ENCODE measurements around the gene FRS3. TPM values are rescaled to one million over a fixed set of nuclear protein-coding genes. Genes with fewer than 3 reads are reported as not detected.

The FRS3 gene
- total and polyA plus RNA-seq, 4 donors = 3.7 to 11.2 (median 6.9) TPM

GRCh38 chr6:41736186-41736733 is 43.4 kb downstream of the FRS3 start:
- 75 to 80% methylated on average over 6 of the region's 6 CpGs for WGBS, 2 donors
- H3K4me1 ChIP-seq (ENCODE audit: control insufficient read depth in 5 of 5, insufficient read depth in 5 of 5, low read length in 5 of 5) = peaks cover 0 to 19% (median 8%) of the 10 kb centered on the region in 5 donors
- H3K27ac ChIP-seq (ENCODE audit: low read depth in 1 of 2, low read length in 1 of 2) = peak overlapping the region in 1 of 2 donors; percentile 15
- H3K9ac ChIP-seq (ENCODE audit: insufficient read depth in 1 of 2, low read length in 2 of 2) = no peak overlapping the region
- H3K9me3 ChIP-seq (ENCODE audit: control insufficient read depth in 4 of 4, insufficient read depth in 3 of 4, low read length in 3 of 4) = no peaks in the 10 kb centered on the region
- no peak for TF ChIP-seq CTCF (IDR thresholded peaks at IDR 0.05; ENCODE audit: control extremely low read depth, extremely low read depth)
- H3K27me3 ChIP-seq (ENCODE audit: control insufficient read depth in 3 of 3, insufficient read depth in 3 of 3, low read length in 2 of 3) = no peaks in the 10 kb centered on the region
- peaks cover 0 to 2% (median 0%) of the 10 kb centered on the region in 4 donors for H3K36me3 ChIP-seq (ENCODE audit: control insufficient read depth in 4 of 4, insufficient read depth in 4 of 4, low read length in 4 of 4)
- DNase-seq = no peak
- H3K4me3 ChIP-seq = no peak overlapping the region
- ATAC-seq (ENCODE audit: insufficient read depth, low FRiP score) = no peak

DNA sequence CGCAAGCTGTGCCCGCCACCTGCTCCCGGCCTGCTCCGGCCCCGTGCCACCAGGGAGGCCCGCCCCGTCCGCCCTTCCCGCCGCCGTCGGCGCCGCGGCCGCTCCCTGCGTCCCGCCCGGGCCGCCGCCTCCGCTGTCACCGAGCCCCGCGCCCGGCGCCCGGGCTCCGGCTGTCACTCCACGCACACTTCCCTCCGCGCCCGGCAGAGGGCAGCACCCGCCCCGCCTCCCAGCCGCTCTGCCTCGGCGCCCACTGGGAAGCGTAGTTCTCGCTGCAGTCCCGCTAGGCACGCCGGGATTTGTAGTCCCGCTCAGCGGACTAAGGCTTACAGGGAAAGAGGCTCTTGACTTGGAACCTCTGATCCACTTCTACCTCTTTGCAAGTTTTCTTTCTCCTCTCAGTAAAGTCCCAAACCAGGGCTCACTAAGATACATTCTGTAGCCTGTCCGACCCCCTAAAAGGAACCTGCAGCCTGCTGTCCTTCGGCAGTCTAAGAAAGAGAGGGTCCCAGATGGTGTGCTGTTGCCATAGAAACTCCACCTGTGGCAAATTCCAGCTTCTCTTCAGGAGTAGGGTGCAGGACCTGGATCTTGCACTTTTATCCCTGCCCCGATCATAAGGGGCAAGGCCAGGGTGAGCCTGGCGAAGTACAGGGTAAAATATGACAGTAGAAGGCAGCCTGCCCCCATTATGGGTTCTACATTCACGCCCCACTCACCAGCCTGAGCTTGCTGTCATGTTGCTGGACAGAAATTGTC is 44.1 kb downstream of the FRS3 start, which contains the start of gene TFEB:
TSS of gene TFEB (minus strand) at position 182 of the 759 bp plus-strand sequence. CDS start 44,395 bp downstream, outside the sequence.
- Histone ChIP-seq H3K27ac (ENCODE audit: low read depth in 1 of 2, low read length in 1 of 2) (peak within 1 kb of the TSS; percentile 90 to 98), H3K4me3 (peak within 1 kb of the TSS; percentile 88), H3K9ac (ENCODE audit: insufficient read depth in 1 of 2, low read length in 2 of 2) (no peak within 1 kb of the TSS), H3K27me3 (ENCODE audit: control insufficient read depth in 3 of 3, insufficient read depth in 3 of 3, low read length in 2 of 3) (no peaks in the 10 kb centered on the region), H3K9me3 (ENCODE audit: control insufficient read depth in 4 of 4, insufficient read depth in 3 of 4, low read length in 3 of 4) (no peaks in the 10 kb centered on the region), H3K36me3 (ENCODE audit: control insufficient read depth in 4 of 4, insufficient read depth in 4 of 4, low read length in 4 of 4) (peaks cover 0 to 2% (median 0%) of the 10 kb centered on the region in 4 donors), H3K4me1 (ENCODE audit: control insufficient read depth in 5 of 5, insufficient read depth in 5 of 5, low read length in 5 of 5) (peaks cover 0 to 20% (median 14%) of the 10 kb centered on the region in 5 donors)
- peak; percentile 96 for TF ChIP-seq CTCF (IDR thresholded peaks at IDR 0.05; ENCODE audit: control extremely low read depth, extremely low read depth)
- peak; percentile 94 to 96 (median 94) for DNase-seq
- 7 to 9% methylated on average over 43 to 50 of the region's 50 CpGs for WGBS, 2 donors
- peak; percentile 84 for ATAC-seq (ENCODE audit: insufficient read depth, low FRiP score)

DNA sequence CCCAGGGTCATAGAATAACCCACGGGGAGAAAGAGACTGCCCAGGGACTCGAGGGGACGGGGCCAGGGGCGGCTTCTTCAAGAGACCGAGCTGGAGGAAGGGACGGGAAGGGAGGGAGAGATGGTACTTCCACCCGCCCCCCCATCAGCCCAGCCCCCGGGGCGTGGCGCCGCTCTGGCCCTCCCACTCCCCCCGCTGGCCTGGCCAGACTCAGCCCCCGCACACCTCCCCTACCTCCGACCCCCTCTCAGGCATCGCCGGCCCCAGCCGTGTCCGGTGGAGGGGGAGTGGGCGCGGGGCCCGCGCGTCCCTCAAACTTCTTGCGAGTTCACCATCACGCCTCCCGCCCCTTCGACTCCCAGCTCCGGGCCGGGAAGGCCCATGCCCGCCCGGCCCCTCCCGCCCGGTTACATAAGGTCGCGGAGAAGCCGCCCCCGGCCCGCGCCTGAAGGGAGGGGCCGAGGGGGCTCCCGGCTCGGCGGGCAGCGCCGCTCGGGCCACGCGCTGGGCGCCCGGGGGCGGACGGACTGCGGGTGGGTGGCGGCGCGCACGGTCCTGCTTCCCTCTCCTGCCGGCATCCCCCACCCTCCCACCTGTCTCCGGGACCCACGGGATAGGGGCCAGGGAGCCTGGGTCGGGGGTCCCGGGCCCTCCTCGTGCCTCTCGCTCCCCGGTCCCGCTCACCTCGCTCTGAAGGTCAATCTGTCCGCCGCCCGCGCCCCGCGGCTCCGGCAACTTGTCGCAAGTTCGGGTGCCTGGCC is 44.9 kb downstream of the FRS3 start:
- DNase-seq = peak; percentile 73 to 82 (median 74)
- Histone ChIP-seq H3K27ac (ENCODE audit: low read depth in 1 of 2, low read length in 1 of 2) (peak overlapping the region; percentile 90 to 98), H3K9ac (ENCODE audit: insufficient read depth in 1 of 2, low read length in 2 of 2) (no peak overlapping the region), H3K9me3 (ENCODE audit: control insufficient read depth in 4 of 4, insufficient read depth in 3 of 4, low read length in 3 of 4) (no peaks in the 10 kb centered on the region), H3K36me3 (ENCODE audit: control insufficient read depth in 4 of 4, insufficient read depth in 4 of 4, low read length in 4 of 4) (peaks cover 0 to 2% (median 0%) of the 10 kb centered on the region in 4 donors), H3K4me1 (ENCODE audit: control insufficient read depth in 5 of 5, insufficient read depth in 5 of 5, low read length in 5 of 5) (peaks cover 0 to 21% (median 14%) of the 10 kb centered on the region in 5 donors), H3K4me3 (peak overlapping the region; percentile 88), H3K27me3 (ENCODE audit: control insufficient read depth in 3 of 3, insufficient read depth in 3 of 3, low read length in 2 of 3) (no peaks in the 10 kb centered on the region)
- no peak for TF ChIP-seq CTCF (IDR thresholded peaks at IDR 0.05; ENCODE audit: control extremely low read depth, extremely low read depth)
- peak; percentile 76 for ATAC-seq (ENCODE audit: insufficient read depth, low FRiP score)
- WGBS, 2 donors = 0% methylated on average over 48 to 70 of the region's 76 CpGs

All from lung (tissue), 12 donors.